Muscle layer of duodenum (tissue), 2 donors: Measurements from ENCODE around the gene PTPRG.

Experiments used
- H3K27ac ChIP-seq: one replicate; pipeline ENCODE4 v1.7.0; 2013; ENCODE audit warnings: mild to moderate bottlenecking, low read length
- H3K27me3 ChIP-seq: one replicate; pipeline ENCODE4 v1.7.0; 2013; ENCODE audit warnings: low read depth, mild to moderate bottlenecking, control low read depth, low read length
- H3K36me3 ChIP-seq, 2 donors: one replicate each; pipeline ENCODE4 v1.7.0; 2013; ENCODE audit warnings: low read length in 2 of 2, control low read depth in 1 of 2, mild to moderate bottlenecking in 1 of 2; ENCODE audit not compliant: insufficient read depth in 2 of 2, control insufficient read depth in 1 of 2
- H3K4me1 ChIP-seq, 2 donors: one replicate each; pipeline ENCODE4 v1.7.0; 2013; ENCODE audit warnings: low read length in 2 of 2, mild to moderate bottlenecking in 2 of 2, control low read depth in 1 of 2, moderate library complexity in 1 of 2; ENCODE audit not compliant: insufficient read depth in 2 of 2, control insufficient read depth in 1 of 2
- H3K4me3 ChIP-seq, 2 donors: one replicate each; pipeline ENCODE4 v1.7.0; 2013; ENCODE audit warnings: low read length in 2 of 2, low read depth in 1 of 2, mild to moderate bottlenecking in 1 of 2
- H3K9me3 ChIP-seq, 2 donors: one replicate each; pipeline ENCODE4 v1.7.0; 2013; ENCODE audit warnings: low read length in 2 of 2, control low read depth in 1 of 2, mild to moderate bottlenecking in 1 of 2; ENCODE audit not compliant: control insufficient read depth in 1 of 2
- donor health status: healthy.

PTPRG gene

DNA sequence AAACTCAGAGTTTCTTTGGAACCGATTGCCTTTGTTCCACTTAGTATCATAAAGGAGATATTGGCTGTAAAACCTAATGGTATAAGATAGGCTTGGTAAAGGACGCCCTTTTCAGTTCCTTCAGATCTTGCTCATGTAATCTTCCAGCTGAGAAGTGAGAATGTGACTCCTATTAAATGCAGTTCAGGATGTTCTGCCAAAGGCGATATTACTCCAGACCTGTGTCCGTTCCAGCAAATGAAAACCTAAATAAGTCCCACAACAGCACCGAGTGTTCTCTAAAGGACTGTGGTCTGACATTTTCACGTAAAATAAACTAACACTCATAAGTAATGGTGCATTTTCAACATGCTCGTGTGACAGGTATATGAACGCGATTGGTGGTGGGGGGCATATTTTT, 535.8 kb downstream of the PTPRG start:
- Histone ChIP-seq H3K27ac (peak overlapping the region; percentile 19), H3K9me3 (no peaks in the 10 kb centered on the region), H3K4me1 (no peaks in the 10 kb centered on the region), H3K4me3 (no peak overlapping the region), H3K27me3 (no peaks in the 10 kb centered on the region), H3K36me3 (no peaks in the 10 kb centered on the region)

DNA sequence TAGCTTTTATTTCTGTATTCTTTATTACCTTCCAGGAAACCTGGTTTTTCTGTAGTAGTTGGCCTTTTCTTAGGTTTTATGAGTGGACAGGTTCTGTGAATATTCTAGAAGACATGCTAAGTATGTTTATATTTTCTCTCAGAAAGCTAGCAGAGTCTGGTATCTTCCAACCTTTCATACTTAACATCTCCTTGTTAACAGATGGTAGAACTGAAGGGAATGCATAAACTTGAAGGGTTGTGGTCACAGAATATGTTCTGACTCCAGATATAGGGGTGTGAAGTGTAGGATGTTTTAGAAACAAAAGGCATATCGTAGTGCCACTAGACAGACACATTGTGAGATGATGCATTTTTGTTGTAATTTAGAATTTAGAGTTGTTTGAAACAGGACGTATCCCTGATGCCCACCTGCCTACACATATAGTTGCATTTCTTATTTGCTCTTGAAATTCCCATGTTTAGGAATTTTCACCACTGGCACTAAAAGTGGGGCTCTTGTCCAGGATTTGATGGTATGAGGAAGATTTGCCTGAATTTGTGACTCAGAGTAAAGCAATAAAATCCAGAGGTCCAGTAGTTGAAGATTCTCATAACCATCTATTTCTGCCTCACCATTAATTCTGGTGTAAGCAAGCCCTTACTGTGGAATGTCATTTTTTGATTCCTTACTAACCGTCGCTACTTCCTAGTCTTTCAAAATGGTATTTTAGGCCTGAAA, 537.4 kb downstream of the PTPRG start:
- Histone ChIP-seq H3K4me3 (no peak overlapping the region), H3K36me3 (no peaks in the 10 kb centered on the region), H3K27me3 (no peaks in the 10 kb centered on the region), H3K27ac (no peak overlapping the region), H3K4me1 (no peaks in the 10 kb centered on the region), H3K9me3 (no peaks in the 10 kb centered on the region)

DNA sequence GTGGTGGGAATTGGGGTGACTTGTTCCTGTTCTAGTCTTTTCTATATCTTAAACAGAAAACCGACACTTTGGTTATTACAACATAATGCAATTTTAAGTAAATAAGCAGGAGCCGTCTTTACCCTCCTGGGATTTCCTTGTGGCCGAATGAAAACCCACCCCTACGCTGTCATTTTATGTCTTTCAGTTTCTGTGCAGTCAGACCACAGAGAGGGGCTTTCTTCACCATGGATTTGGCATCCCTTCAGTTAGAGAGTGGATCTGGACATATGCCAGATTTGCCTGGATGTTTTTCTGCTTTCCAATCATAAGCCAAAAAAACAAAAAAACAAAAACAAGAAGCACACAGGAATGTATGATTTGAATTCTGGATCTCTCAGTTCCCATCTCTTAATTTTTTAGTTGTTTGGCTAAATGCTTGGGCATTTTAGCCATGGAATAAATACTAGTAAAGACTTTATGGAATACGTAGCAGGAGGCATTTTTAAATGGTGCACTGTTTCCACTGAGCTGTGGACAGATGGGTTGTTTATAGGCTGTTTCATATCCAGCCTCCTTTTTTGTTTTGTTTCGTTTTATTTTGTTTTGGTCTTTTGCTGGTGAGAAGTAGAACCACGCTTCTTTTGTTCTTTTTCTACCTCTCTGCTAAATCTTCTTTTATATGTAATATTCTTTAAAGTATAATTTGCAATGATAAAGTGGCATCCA, 539.1 kb downstream of the PTPRG start:
- Histone ChIP-seq H3K4me3 (no peak overlapping the region), H3K9me3 (no peaks in the 10 kb centered on the region), H3K27ac (peak overlapping the region; percentile 27), H3K4me1 (no peaks in the 10 kb centered on the region), H3K36me3 (no peaks in the 10 kb centered on the region), H3K27me3 (no peaks in the 10 kb centered on the region)

DNA sequence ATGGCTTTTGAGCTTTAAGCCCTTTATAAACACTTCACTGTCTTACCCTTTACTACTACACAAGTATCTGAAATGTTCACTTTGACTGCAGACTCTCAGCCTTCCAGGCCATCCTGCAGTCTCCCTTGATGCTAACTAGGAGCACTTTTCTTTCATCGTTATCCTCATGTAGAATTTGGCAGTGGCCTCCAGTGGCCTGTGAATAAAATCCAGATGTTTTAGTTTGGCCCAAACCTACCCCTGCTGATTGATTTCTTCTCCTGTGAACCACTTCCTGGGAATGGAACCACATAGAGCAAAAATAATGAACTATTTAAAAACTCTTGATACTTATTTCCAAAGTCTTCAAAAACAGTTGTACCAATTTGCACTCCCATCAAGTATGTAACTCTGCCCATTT, 540.1 kb downstream of the PTPRG start:
- no peaks in the 10 kb centered on the region for H3K36me3 ChIP-seq
- no peaks in the 10 kb centered on the region for H3K9me3 ChIP-seq
- H3K27me3 ChIP-seq, result no peaks in the 10 kb centered on the region
- no peaks in the 10 kb centered on the region for H3K4me1 ChIP-seq
- H3K4me3 ChIP-seq, result no peak overlapping the region
- no peak overlapping the region for H3K27ac ChIP-seq

DNA sequence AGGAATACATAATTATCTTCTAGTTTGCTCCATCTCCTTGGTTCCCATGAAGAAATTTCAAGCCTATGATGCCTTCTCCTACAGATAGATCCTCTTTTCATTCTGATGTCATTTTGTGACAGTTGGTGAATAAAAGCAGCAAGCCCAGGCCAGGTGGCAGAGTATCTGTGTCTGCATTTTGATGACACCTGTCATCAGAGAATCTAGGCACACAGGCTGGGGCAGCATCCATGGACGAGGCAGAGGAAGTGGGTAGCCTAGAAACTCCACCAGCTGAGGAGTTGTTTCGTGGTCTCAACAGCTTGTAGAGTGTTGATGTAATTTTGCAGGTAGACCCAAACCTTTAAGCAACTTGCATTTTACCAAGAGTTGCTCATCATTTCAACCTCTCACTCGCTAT, 542.2 kb downstream of the PTPRG start:
- no peak overlapping the region for H3K27ac ChIP-seq
- H3K4me3 ChIP-seq, result no peak overlapping the region
- H3K36me3 ChIP-seq, result no peaks in the 10 kb centered on the region
- H3K27me3 ChIP-seq, result no peaks in the 10 kb centered on the region
- no peaks in the 10 kb centered on the region for H3K9me3 ChIP-seq
- H3K4me1 ChIP-seq, result no peaks in the 10 kb centered on the region

DNA sequence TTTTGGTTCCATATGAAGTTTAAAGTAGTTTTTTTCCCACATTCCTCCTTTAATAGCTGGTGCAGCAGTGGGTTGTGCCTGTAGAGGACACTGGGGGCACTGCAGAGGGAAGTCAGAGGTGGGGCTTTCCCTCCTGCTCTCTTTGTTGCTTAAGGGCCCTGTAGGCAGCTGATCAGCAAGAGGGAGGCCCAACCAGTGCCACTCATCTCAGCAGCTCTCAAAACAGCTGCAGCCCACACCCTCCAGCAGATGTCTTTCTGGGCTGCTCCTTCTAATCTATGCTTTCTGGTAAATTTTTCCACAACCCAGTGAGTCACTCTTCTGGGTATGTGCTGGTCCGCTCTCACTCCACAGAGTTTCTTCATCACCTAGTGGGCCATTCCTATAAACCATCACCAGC, 548.2 kb downstream of the PTPRG start:
- no peaks in the 10 kb centered on the region for H3K27me3 ChIP-seq
- H3K4me1 ChIP-seq, result no peaks in the 10 kb centered on the region
- no peak overlapping the region for H3K27ac ChIP-seq
- H3K9me3 ChIP-seq, result no peaks in the 10 kb centered on the region
- no peak overlapping the region for H3K4me3 ChIP-seq
- no peaks in the 10 kb centered on the region for H3K36me3 ChIP-seq

DNA sequence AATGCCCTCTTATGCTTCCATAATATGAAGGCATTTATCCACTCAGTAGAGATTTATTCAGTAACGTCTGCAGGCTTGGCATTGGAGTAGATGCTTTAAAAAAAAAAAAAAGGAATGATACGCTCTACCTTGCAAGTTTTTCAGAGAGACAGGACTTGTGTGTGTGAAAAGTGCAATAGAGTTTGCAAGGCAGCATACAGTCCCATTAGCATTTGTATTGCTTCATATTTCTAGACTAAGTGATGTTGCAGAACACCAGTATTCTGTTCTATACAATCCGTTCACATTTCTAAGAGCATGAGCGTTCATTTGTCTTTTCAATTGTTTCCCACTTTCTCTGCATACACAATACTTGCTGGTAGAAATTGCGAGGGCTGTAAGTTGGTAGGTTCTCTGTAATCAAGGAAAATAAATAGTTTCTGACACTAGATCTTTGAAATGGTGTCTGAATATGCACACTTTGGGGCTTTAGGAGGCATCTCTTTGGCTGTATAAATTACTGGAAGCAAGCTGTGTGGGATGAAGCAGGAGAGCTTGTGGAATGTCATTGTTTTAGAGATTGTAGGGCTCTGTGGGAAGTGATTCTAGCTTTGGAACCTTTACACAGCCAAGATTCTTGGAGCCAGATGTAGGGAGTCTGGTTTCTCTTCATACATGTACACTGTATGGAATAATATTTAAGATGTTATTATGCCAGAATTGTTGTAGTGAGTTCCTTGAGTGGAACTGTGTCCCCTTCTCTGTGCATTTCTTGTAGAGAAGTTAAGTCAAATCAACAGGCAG, 549.3 kb downstream of the PTPRG start:
- no peaks in the 10 kb centered on the region for H3K4me1 ChIP-seq
- H3K4me3 ChIP-seq, result no peak overlapping the region
- H3K9me3 ChIP-seq, result no peaks in the 10 kb centered on the region
- no peak overlapping the region for H3K27ac ChIP-seq
- H3K36me3 ChIP-seq, result no peaks in the 10 kb centered on the region
- no peaks in the 10 kb centered on the region for H3K27me3 ChIP-seq

DNA sequence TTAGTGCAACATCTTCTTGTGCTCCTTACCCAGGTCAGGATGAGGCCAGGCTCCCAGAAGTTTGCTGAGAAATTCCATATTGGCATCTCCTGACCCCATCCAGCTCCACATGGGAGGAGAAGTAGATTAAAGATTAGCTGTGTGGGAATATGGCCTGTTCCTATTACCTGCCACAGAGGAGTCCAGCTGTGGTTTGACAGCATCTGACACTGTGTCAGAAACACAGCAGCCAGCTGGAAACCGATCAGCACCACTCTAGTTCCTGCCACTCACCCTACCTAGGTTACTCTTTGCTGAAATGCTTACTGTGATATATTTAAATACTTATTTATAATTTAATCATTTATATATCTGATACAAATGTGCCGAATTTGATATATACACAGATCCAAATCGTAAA, 551.7 kb downstream of the PTPRG start:
- no peak overlapping the region for H3K4me3 ChIP-seq
- H3K9me3 ChIP-seq, result no peaks in the 10 kb centered on the region
- no peaks in the 10 kb centered on the region for H3K27me3 ChIP-seq
- no peaks in the 10 kb centered on the region for H3K4me1 ChIP-seq
- no peak overlapping the region for H3K27ac ChIP-seq
- H3K36me3 ChIP-seq, result no peaks in the 10 kb centered on the region

DNA sequence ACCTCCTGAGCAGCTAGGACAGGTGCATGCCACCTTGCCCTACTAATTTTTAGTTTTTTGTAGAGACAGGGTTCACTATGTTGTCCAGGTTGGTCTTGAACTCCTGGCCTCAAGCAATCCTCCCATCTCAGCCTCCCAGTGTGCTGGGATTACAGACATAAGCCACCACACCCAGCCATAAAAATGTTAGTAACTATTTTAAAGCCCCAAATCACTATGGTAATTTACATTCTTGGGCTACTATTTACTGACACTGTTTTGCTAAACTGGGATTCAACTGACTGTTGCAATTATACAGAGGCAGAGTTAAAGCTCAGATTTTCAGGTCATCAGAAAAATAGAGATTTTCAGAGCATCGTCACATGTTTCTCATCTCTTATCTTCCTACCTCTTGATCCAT, 553.4 kb downstream of the PTPRG start:
- Histone ChIP-seq H3K4me3 (no peak overlapping the region), H3K9me3 (no peaks in the 10 kb centered on the region), H3K4me1 (no peaks in the 10 kb centered on the region), H3K36me3 (no peaks in the 10 kb centered on the region), H3K27me3 (no peaks in the 10 kb centered on the region), H3K27ac (no peak overlapping the region)

DNA sequence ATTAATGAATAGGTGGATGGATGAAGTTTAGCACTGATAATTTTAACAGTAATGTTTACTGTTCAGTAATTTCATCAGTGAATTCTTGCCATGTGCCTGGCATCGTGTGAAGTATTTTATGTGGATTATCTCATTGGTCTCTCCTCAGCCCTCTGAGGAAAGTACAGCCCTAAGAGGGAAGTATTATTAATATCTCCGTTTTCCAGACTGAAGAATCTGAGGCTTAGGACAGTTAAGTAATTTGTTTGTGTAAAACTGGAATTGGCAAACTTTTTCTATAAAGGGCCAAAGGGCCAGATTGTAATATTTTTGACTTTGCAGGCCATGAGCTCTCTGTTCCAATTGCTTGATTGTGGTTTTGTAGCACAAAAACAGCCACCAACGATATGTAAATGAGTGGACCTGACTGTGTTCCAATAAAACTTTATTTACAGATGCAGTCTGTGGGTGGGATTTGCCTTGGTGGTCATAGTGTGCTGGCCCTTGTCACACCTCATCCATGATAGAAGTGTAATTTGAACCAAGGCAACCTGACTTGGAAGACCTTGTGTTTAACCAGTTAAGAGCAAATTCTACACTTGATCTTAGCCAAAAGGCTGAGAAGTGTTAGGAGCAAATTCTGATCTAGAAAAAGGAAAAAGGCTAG, 556.7 kb downstream of the PTPRG start:
- peaks cover 2 to 5% of the 10 kb centered on the region in 2 donors for H3K9me3 ChIP-seq
- no peaks in the 10 kb centered on the region for H3K4me1 ChIP-seq
- H3K4me3 ChIP-seq, result no peak overlapping the region
- H3K36me3 ChIP-seq, result no peaks in the 10 kb centered on the region
- H3K27me3 ChIP-seq, result no peaks in the 10 kb centered on the region
- no peak overlapping the region for H3K27ac ChIP-seq

DNA sequence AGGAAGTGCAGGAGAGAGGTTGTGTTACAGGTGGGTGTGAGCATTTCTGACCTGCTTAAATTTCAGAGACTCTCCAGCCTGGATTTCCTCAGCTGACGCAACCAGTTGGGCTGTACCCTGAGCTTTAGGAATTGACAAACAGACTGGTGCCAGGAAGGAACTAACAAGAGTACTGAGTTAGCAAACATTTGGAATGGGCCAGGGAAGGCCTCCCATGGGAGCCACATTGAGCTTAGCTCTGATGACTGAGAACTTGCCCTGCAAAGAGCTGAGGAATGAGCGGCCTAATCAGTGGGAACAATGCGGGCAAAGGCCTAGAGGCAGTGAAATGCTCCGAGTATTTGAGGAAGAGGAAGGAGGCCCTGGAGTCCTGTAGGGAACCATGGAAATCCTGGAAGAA, 557.8 kb downstream of the PTPRG start:
- Histone ChIP-seq H3K9me3 (peaks cover 4 to 7% of the 10 kb centered on the region in 2 donors), H3K4me3 (no peak overlapping the region), H3K27ac (no peak overlapping the region), H3K36me3 (no peaks in the 10 kb centered on the region), H3K4me1 (no peaks in the 10 kb centered on the region), H3K27me3 (no peaks in the 10 kb centered on the region)
